Panc1 (cell line): Measurements from ENCODE around the gene HES5. TPM values are rescaled to one million over a fixed set of nuclear protein-coding genes. Genes with fewer than 3 reads are reported as not detected.

Source experiments
- ATAC-seq: fragments of 200-7000 bp; cut with Tn5 transposase; 2 replicates; pipeline ENCODE4 v1.9.1; 2020; ENCODE audit warnings: mild to moderate bottlenecking, moderate library complexity
- BruUV-seq: library from RNA; stranded (reverse); fragments of 400-500 nt; replicated peaks from 2 replicates; lab custom pipeline; 2021; lab: Mats Ljungman, UMichigan
- CTCF ChIA-PET: fragments of 300-600 bp; sonication (Branson Sonifier 250); formaldehyde crosslinking; loops from one replicate; lab custom pipeline; 2022; ENCODE audit warnings: antibody characterized with exemption; lab: Charles Lee
- POLR2A ChIA-PET: fragments of 300-600 bp; sonication (Branson Sonifier 250); formaldehyde crosslinking; loops from one replicate; lab custom pipeline; 2022; ENCODE audit warnings: antibody characterized with exemption; lab: Charles Lee
- DNase-seq: peaks from one replicate; pipeline ENCODE4 v3.0.0-alpha.2; 2010; ENCODE audit warnings: low read depth, low spot score
- H3K27ac ChIP-seq: 2 replicates; pipeline ENCODE4 v1.5.1; 2011; ENCODE audit warnings: mild to moderate bottlenecking, low read length, inconsistent platforms
- H3K27me3 ChIP-seq: fragments of 200-500 bp; sonication (Bioruptor generic); 2 replicates; pipeline ENCODE4 v1.6.0; 2014; ENCODE audit warnings: low read length, inconsistent platforms; ENCODE audit not compliant: control insufficient read depth, insufficient read depth
- H3K36me3 ChIP-seq: fragments of 200-500 bp; sonication (Bioruptor generic); 2 replicates; pipeline ENCODE4 v1.5.1; 2014; ENCODE audit warnings: inconsistent platforms, mild to moderate bottlenecking, low read length, moderate library complexity; ENCODE audit not compliant: control insufficient read depth, insufficient read depth
- H3K4me1 ChIP-seq: 2 replicates; pipeline ENCODE4 v1.5.1; 2011; ENCODE audit warnings: inconsistent platforms, mild to moderate bottlenecking, low read length, moderate library complexity; ENCODE audit not compliant: control insufficient read depth, insufficient read depth
- H3K4me3 ChIP-seq, 2 experiments: 2 replicates each; pipeline ENCODE4 v1.5.1; 2011 to 2012; ENCODE audit warnings: low read depth in 2 of 2, low read length in 2 of 2, mild to moderate bottlenecking in 2 of 2, inconsistent platforms in 1 of 2, moderate library complexity in 1 of 2
- H3K9me3 ChIP-seq: fragments of 200-500 bp; sonication (Bioruptor generic); 2 replicates; pipeline ENCODE4 v1.5.1; 2014; ENCODE audit warnings: low read depth, mild to moderate bottlenecking, inconsistent platforms, low read length, moderate library complexity; ENCODE audit not compliant: control insufficient read depth, insufficient read depth
- CTCF ChIP-seq: fragments of 450-650 bp; IDR thresholded peaks from 2 replicates; pipeline ENCODE4 v1.5.1; 2017; ENCODE audit warnings: mild to moderate bottlenecking
- POLR2AphosphoS5 ChIP-seq: IDR thresholded peaks from 2 replicates; pipeline ENCODE4 v1.6.1; 2012; ENCODE audit warnings: mild to moderate bottlenecking, low read depth, low read length, moderate library complexity
- REST ChIP-seq, 2 experiments: IDR thresholded peaks; 2 replicates each; pipeline ENCODE4 v1.6.1; 2011 to 2012; ENCODE audit warnings: low read depth in 2 of 2, control low read depth in 1 of 2, low read length in 1 of 2, mild to moderate bottlenecking in 1 of 2, moderate library complexity in 1 of 2; ENCODE audit not compliant: insufficient read depth in 1 of 2
- SIN3A ChIP-seq: IDR thresholded peaks from 2 replicates; pipeline ENCODE4 v1.6.1; 2012; ENCODE audit warnings: low read depth, mild to moderate bottlenecking, low read length, moderate library complexity, borderline replicate concordance; ENCODE audit not compliant: insufficient read depth
- TCF7L2 ChIP-seq: IDR thresholded peaks from 2 replicates; pipeline ENCODE4 v1.6.1; 2011; ENCODE audit warnings: mild to moderate bottlenecking, low read depth, low read length, inconsistent platforms
- in situ Hi-C: cut with HindIII; loops from 2 replicates; pipeline ENCODE4 v1.10.0; 2016; ENCODE audit warnings: low sequenced_read_pairs, low pct_unique_long_range_greater_than_20kb
- intact Hi-C: fragments of 100-400 bp; cut with micrococcal nuclease; formaldehyde crosslinking; loops from one replicate; pipeline ENCODE4 v1.10.0; 2022; ENCODE audit not compliant: unreplicated experiment
- total RNA-seq: library from RNA; stranded (reverse); gene quantifications from one replicate; pipeline ENCODE4 v1.2.1, GENCODE V29; 2021; ENCODE audit not compliant: unreplicated experiment

The HES5 gene
- total RNA-seq, 1 experiment from 2014 or later, result not detected

GRCh38 chr1:2499986-2500596 lies 30.0 kb downstream of the HES5 start:
- POLR2A ChIA-PET, result no interaction called here
- peaks cover 15% of the 10 kb centered on the region for H3K4me1 ChIP-seq
- H3K36me3 ChIP-seq, result no peaks in the 10 kb centered on the region
- TF ChIP-seq CTCF, result no peak
- TF ChIP-seq POLR2AphosphoS5, result no peak
- TF ChIP-seq SIN3A, result no peak
- no peak for TF ChIP-seq REST (IDR thresholded peaks at IDR 0.05; ENCODE audit: insufficient read depth in 1 of 2, low read depth in 2 of 2, low read length in 1 of 2)
- no peak for TF ChIP-seq TCF7L2
- BruUV-seq, result no TSS peak
- in situ Hi-C loops (no loop called here), intact Hi-C loops (loop anchor here (10.0 kb wide), 1 partner anchor 555 kb away; no protein-coding TSS in a partner anchor)
- H3K4me3 ChIP-seq, result no peak overlapping the region
- H3K9me3 ChIP-seq, result no peaks in the 10 kb centered on the region
- DNase-seq (no peak), ATAC-seq (no peak)
- no peak overlapping the region for H3K27ac ChIP-seq
- CTCF ChIA-PET, result interaction anchor here (0.6 to 0.7 kb wide), 2 partner anchors 8 to 50 kb away, joined by 4 to 15 read pairs; no protein-coding TSS in a partner anchor
- no peaks in the 10 kb centered on the region for H3K27me3 ChIP-seq

- in situ Hi-C loops (no loop called here), intact Hi-C loops (loop anchor here (10.0 kb wide), 1 partner anchor 556 kb away; no protein-coding TSS in a partner anchor)
- ChIA-PET POLR2A (no interaction called here), CTCF (no interaction called here)
- ATAC-seq (no peak), DNase-seq (no peak)
- TF ChIP-seq TCF7L2 (no peak), REST (IDR thresholded peaks at IDR 0.05; ENCODE audit: insufficient read depth in 1 of 2, low read depth in 2 of 2, low read length in 1 of 2) (no peak), SIN3A (no peak), CTCF (no peak)
- Histone ChIP-seq H3K36me3 (no peaks in the 10 kb centered on the region), H3K4me1 (peaks cover 23% of the 10 kb centered on the region), H3K4me3 (no peak overlapping the region), H3K27me3 (no peaks in the 10 kb centered on the region), H3K27ac (no peak overlapping the region), H3K9me3 (no peaks in the 10 kb centered on the region)
- no TSS peak for BruUV-seq
These were observed 30.8 kb downstream of the HES5 start for GRCh38 chr1:2499260-2499659.
